Measurements from ENCODE around the gene PPIL1.
"Not testable (repeated sequence)": the region's sequence is repeated elsewhere in the genome, so short reads cannot be mapped to it uniquely, and the experiment has no call there.

PPIL1 gene

DNA sequence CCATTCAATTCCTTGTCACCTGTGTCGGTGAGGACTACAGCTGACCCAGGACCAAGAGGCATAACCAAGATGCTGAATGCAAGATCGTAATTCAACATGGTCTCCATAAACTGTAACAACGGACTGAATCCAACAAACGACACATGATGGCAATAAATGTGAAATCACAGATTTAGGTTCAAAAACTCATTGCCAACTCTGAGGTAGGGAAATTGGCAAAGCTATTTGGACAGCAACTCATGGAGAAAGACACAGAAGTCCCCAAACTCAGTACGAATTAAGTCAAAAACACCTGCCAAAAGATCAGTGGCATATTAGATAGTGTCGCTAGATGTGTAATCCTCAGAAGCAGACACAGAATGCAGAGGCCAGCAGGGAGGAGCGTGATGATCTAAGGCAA, 60.4 kb downstream of the PPIL1 start:
- FAIRE-seq: no peak

DNA sequence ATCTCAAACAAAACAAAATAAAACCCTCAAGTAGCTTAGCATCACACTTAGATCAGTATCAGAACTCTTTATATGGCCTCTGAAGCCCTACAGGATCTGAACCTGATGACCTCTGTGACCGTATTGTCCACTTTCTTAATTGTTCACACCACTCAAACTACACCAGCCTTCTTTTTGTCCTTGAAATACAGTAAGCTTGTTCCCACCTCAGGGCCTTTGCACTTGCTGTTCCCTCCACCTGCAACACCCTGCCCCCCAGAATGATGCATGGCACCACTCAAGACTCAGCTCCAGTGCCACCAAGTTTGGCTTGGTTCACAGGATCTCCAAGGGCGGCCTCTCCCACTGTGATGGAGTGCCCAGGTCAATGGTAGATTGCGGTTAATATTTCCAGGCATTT, 61.1 kb downstream of the PPIL1 start:
- no peak for FAIRE-seq

GRCh38 chr6:36813047-36813446, 61.6 kb downstream of the PPIL1 start:
- FAIRE-seq: not testable (repeated sequence)

- no peak for FAIRE-seq
These were observed 64.4 kb downstream of the PPIL1 start for GRCh38 chr6:36809941-36810803.

DNA sequence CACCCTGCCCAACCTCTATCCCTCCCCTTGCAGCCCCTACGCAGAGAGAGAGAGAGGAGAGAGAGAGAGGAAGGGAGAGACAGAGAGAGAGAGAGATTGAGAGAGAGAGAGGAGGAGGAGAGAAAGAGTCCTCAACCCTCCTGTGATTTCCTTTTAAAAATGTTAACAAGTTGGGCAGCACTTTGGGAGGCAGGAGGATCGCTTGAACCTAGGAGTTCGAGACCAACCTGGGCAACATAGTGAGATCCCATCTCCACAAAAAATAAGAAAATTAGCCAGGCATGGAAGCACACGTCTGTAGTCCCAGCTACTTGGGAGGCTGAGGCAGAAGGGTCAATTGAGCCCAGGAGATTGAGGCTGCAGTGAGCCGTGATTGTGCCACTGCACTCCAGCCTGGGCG, 65.4 kb downstream of the PPIL1 start:
- no peak for FAIRE-seq

DNA sequence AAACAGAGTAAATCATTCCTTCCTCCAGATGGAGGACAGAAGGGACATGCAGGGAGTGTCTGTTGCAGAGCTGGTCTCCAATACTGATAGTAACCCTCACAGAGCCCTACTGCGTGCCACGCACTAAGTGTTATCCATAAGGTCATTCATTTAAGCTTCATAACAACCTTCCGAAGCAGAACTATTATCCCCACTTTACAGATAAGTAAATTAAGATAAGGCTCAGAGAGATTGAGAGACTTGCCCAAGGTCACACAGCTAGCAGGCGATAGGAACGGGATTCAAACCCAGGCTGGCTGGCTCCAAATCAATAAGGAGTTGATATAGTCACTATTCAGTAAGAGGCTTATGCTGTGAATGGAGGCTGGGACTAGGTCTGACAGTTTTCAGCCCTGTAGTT, 66.0 kb downstream of the PPIL1 start:
- FAIRE-seq: no peak

- no peak for FAIRE-seq
These were observed 66.9 kb downstream of the PPIL1 start for GRCh38 chr6:36807750-36808149.

- FAIRE-seq: no peak
These were observed 67.5 kb downstream of the PPIL1 start for GRCh38 chr6:36807143-36807542.

- no peak for FAIRE-seq
These were observed 68.7 kb downstream of the PPIL1 start for GRCh38 chr6:36805917-36806316.

DNA sequence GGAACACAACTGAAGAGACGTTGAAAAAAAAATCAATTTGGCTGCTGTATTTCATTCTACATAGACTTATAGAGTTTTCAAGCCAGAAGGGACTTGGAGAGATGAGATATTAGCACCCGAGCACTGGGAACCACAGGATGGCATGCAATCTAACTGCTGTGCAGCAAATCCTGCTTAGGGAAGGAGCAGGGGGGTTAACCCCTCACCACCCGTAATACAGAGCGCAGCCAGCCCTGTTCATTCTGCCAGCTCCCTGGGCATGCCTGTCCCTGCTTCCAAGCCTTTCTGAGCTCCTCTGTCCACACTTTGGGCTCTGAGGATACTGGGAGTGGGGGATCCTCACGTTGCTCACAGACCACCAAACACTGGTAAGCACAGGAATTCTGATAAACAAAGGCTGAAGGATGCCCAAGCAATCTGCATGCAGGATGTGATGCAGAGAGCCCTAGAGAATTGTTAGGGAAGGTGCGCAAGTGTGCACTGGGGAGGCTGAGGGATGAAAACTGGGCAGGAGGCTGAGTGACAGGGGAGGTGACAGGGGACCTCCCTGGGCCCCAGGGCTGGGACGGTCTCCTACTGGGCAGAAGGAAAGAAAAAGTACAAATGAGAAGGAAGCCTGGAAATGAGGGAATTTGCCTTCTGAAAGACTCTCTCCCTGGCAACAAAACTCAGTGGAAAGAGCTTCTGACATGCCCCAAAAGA, 69.4 kb downstream of the PPIL1 start:
- no peak for FAIRE-seq

All from islet of Langerhans (tissue), 1 donor.